HUES48 (cell line): ENCODE results near the gene B3GNT7.
"Not testable (repeated sequence)": the region's sequence is repeated elsewhere in the genome, so short reads cannot be mapped to it uniquely, and the experiment has no call there.

Experiments
- H3K27ac ChIP-seq: one replicate; pipeline ENCODE4 v1.7.0; 2013; ENCODE audit warnings: low read depth, low read length, inconsistent platforms
- H3K27me3 ChIP-seq: 2 replicates; pipeline ENCODE4 v1.6.1; 2013; ENCODE audit warnings: mild to moderate bottlenecking, low read length; ENCODE audit not compliant: control insufficient read depth, insufficient read depth
- H3K36me3 ChIP-seq: 2 replicates; pipeline ENCODE4 v1.6.1; 2013; ENCODE audit warnings: low read length; ENCODE audit not compliant: control insufficient read depth, insufficient read depth
- H3K4me1 ChIP-seq: 2 replicates; pipeline ENCODE4 v1.6.1; 2013; ENCODE audit warnings: mild to moderate bottlenecking, low read length; ENCODE audit not compliant: control insufficient read depth, insufficient read depth
- H3K4me3 ChIP-seq: 2 replicates; pipeline ENCODE4 v1.5.1; 2013; ENCODE audit warnings: mild to moderate bottlenecking, low read depth, low read length
- H3K9ac ChIP-seq: 2 replicates; pipeline ENCODE4 v1.6.1; 2013; ENCODE audit warnings: mild to moderate bottlenecking, low read depth, low read length, moderate library complexity
- H3K9me3 ChIP-seq: 2 replicates; pipeline ENCODE4 v1.6.1; 2013; ENCODE audit warnings: low read length; ENCODE audit not compliant: control insufficient read depth, insufficient read depth

Gene B3GNT7, protein sequence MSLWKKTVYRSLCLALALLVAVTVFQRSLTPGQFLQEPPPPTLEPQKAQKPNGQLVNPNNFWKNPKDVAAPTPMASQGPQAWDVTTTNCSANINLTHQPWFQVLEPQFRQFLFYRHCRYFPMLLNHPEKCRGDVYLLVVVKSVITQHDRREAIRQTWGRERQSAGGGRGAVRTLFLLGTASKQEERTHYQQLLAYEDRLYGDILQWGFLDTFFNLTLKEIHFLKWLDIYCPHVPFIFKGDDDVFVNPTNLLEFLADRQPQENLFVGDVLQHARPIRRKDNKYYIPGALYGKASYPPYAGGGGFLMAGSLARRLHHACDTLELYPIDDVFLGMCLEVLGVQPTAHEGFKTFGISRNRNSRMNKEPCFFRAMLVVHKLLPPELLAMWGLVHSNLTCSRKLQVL

DNA sequence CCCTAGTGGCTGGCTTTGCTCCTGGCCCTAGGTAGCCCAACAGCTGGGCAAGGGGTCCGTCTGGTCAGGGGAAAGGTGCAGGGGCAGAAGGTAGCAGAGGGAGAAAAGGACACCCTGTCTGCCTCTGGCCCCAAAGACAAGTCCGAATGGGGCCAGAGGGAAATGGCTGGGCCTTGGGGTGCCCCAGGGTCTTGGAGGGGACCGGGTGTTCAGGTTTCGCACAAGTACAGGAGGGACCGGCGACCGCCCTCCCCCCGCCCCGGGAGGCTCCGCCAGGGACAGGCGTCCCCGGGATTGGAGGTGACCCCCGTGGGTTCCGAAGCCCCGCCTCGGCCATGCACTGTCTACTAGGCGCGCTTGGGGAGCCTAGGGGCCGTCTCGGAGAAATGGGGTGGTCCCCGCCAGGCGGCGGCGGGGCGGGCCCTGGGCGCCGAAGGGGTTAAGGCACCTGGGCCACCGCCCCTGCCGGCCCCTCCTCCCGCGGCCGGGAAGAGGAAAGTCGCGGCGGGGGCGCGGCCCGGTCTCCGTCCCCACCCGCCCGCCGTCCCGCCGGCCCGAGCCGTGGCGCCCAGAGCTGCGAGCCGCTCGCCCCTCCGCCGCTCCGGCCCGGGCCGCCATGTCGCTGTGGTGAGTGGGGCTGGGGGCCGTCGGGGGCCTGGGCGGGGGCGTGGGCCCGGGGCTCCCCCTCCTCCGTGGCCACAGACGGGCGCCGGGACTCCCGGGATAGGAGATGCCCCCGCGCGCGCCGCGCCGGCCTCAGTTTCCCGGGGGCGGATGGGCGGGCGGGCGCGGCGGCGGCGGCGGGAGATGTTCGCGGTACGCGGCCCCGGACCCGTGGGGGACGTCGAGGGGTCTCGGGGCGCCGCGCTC, at the start of gene B3GNT7:
Gene B3GNT7, plus strand, starts transcription at position 523 of the 870 bp plus-strand sequence. Its CDS starts 94 bp downstream, at position 617.
- Histone ChIP-seq H3K9me3 (no peaks in the 10 kb centered on the region), H3K4me1 (peaks cover 29% of the 10 kb centered on the region), H3K27ac (no peak within 1 kb of the TSS), H3K36me3 (peaks cover 22% of the 10 kb centered on the region), H3K4me3 (peak within 1 kb of the TSS; percentile 72), H3K9ac (peak within 1 kb of the TSS; percentile 12; the same call in 1 of the 2 replicates), H3K27me3 (no peaks in the 10 kb centered on the region)

DNA sequence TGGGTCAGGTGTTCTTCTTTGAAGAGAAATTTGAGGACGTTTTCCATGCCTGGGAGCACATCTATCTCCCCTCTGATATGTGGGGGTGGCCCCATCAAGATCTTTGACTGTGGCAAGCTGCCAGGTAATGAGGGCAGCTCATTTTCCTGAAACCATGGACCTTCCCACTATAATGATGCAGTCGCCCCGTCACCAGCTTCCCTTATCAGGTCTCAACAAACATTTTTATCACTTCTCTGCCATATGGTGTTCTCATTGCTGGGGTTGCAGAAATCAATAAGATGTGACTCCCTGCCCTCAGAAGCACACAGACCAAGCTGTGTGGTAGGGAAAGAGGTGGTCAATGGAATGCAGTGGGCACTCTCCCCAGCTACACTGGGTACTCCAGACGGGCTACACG, 48.4 kb upstream of the B3GNT7 start:
- H3K4me1 ChIP-seq = no peaks in the 10 kb centered on the region
- no peak overlapping the region for H3K4me3 ChIP-seq
- H3K27ac ChIP-seq = no peak overlapping the region
- no peaks in the 10 kb centered on the region for H3K9me3 ChIP-seq
- H3K9ac ChIP-seq = no peak overlapping the region
- no peaks in the 10 kb centered on the region for H3K27me3 ChIP-seq
- no peaks in the 10 kb centered on the region for H3K36me3 ChIP-seq

DNA sequence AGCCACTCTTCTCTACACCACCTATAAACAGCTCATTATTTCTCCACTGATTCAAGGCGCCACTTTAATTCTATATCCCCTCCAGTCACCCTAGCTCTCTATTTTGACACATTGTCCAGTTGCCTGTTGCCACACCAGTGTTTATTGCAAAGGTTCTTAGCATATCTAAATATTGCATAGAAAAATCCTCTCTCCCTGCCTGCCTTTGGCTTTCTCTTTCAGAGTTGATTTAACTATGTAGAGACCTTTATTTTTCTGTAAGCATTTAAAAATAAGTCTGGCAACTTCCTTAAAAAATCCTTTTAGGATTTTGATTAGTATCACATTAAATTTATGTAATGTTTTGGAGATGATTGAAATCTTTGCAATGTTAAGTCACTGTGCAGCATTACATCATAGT, 47.9 kb upstream of the B3GNT7 start:
- Histone ChIP-seq H3K9me3 (no peaks in the 10 kb centered on the region), H3K9ac (no peak overlapping the region), H3K27ac (no peak overlapping the region), H3K36me3 (no peaks in the 10 kb centered on the region), H3K4me3 (no peak overlapping the region), H3K4me1 (no peaks in the 10 kb centered on the region), H3K27me3 (no peaks in the 10 kb centered on the region)

DNA sequence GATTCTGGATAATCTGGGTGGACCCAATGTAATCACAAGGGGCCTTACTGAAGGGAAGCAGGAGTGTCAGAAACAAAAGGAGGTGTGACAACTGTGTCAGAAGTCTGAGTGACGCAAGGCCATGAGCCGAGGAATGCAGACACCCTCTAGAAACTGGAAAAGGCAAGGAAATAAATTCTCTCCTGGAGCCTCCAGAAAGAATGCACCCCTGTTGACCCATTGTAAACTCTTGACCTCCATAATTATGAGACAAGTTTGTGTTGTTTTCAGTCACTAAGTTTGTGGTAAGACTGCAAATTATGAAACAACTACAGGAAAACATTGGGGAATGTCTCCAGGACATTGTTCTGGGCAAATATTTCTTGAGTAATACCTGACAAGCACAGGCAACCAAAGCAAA, 47.3 kb upstream of the B3GNT7 start:
- Histone ChIP-seq H3K4me1 (no peaks in the 10 kb centered on the region), H3K9ac (no peak overlapping the region), H3K4me3 (no peak overlapping the region)

DNA sequence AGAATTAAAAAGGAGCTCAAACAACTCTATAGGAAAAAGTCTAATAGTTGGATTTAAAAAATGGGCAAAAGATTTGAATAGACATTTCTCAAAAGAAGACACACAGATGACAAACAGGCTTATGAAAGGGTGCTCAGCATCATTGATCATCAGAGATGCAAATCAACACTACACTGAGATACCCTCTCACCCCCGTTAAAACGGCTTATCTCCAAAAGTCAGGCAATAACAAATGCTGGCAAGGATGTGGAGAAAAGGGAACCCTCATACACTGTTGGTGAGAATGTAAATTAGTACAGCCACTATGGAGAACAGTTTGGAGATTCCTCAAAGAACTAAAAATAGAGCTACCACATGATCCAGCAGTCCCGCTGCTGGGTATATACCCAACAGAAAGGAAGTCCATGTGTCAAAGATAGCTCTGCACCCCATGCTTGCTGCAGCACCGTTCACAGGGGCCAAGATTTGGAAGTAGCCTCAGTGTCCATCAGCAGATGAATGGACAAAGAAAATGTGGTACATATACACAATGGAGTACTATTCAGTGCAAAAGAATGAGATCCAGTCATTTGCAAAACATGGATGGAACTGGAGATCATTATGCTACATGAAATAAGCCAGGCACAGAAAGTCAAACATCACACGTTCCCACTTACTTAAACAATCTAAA, 46.7 kb upstream of the B3GNT7 start:
- Histone ChIP-seq H3K4me3 (no peak overlapping the region), H3K9me3 (no peaks in the 10 kb centered on the region), H3K4me1 (no peaks in the 10 kb centered on the region), H3K27ac (no peak overlapping the region), H3K27me3 (no peaks in the 10 kb centered on the region), H3K36me3 (no peaks in the 10 kb centered on the region), H3K9ac (no peak overlapping the region)

More for the DNA sequence above, 47.3 kb upstream of the B3GNT7 start:
- H3K27me3 ChIP-seq = no peaks in the 10 kb centered on the region
- H3K36me3 ChIP-seq = no peaks in the 10 kb centered on the region
- no peak overlapping the region for H3K27ac ChIP-seq
- H3K9me3 ChIP-seq = no peaks in the 10 kb centered on the region

DNA sequence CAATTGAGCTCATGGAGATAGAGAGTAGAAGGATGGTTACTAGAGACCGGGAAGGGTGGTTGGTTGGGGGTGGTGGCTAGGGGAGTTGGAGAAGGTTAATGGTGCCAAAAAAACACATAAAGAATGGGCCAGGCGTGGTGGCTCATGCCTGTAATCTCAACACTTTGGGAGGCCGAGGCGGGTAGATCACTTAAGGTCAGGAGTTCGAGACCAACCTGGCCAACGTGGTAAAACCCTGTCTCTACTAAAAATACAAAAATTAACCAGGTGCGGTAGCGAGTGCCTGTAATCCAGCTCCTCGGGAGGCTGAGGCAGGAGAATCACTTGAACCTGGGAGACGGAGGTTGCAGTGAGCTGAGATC, 46.2 kb upstream of the B3GNT7 start:
- H3K4me3 ChIP-seq, H3K27ac ChIP-seq, H3K27me3 ChIP-seq, H3K4me1 ChIP-seq, H3K9me3 ChIP-seq, H3K9ac ChIP-seq, H3K36me3 ChIP-seq: not testable (repeated sequence)

DNA sequence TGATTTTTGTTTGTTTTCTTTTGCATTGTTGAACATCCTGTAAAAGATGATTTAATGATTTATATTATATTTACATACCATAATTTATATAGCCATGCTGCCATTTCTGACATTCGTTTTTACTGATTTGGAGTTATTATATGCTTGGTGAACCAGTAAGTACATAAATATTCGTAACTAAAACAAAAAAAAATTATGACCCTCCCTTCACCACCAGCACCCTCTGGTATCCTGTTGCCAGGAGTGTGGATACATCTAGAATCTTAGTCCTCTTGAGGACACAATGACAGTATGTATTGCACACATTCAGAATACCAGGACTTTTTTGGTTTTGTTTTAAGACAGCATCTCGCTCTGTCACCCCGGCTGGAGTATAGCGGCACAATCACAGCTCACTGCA, 43.9 kb upstream of the B3GNT7 start:
- H3K36me3 ChIP-seq = no peaks in the 10 kb centered on the region
- no peak overlapping the region for H3K9ac ChIP-seq
- H3K4me3 ChIP-seq = no peak overlapping the region
- no peak overlapping the region for H3K27ac ChIP-seq
- peaks cover 11% of the 10 kb centered on the region for H3K4me1 ChIP-seq
- H3K9me3 ChIP-seq = no peaks in the 10 kb centered on the region
- no peaks in the 10 kb centered on the region for H3K27me3 ChIP-seq

DNA sequence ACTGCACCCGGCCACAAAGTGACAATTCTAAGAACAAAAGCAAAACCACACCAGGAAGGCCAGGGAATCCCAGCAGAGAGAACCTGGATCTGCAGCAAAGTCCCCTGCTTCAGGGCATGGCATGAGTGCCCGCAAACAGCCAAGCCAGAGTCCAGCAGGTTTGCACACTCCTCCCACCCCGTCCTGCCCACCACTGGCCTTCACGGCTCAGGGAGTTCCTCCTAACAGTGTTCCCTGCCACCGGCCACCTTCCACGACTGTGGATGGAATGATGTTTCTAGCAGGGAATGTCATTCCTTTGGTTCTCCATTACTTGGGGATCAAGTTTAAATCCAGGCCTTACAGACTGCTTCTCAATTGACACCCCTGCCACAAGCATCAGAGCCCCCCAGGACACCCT, 42.0 kb upstream of the B3GNT7 start:
- peaks cover 11% of the 10 kb centered on the region for H3K4me1 ChIP-seq
- no peak overlapping the region for H3K9ac ChIP-seq
- no peak overlapping the region for H3K4me3 ChIP-seq
- H3K9me3 ChIP-seq = no peaks in the 10 kb centered on the region
- H3K27ac ChIP-seq = no peak overlapping the region
- H3K36me3 ChIP-seq = no peaks in the 10 kb centered on the region
- no peaks in the 10 kb centered on the region for H3K27me3 ChIP-seq

DNA sequence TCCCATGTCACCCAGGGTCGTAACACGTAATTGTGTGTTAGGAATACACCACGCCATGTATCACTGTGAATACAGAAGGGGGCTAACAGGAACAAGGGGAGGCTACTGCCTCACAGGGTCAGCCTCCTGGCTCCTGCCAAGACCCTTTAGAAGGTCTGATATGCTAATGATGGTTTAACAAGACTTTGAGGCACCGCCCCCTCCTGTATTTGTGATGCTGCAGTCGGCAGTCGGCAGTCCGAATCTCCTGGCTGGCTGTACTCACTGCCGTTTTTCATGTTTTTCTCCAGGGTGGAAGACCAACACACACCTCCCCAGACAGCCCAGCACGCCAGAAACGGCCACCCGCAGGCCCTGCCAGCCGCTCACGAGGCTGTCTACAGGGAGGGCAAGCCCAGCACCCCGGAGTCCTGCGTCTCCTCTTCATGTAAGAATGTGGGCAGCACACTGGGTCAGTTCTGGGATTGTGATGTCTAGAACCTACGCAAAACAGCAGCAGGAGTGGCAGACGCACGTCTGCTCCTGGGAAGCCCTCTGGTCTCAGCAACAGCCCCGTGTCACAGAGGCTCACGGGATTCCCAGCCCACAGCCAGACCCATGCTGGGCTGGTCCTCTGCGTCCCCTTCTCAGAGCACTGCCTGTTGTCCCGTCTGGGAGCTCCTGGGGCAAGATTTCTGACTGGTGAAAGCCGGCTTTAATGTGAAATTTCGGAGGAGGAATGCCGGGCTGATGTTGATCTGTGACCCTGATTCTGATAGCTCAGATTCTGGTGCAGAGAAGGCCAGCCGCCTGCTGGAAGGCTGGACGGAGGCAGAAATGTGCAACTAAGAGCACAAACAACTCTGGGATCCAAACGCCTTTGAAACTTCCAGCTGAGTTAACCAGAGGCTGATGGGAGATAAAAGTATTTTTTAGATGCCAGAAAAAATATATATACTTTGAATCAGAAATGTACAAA, 39.7 kb upstream of the B3GNT7 start:
- peak overlapping the region; percentile 59 for H3K27ac ChIP-seq
- no peak overlapping the region for H3K9ac ChIP-seq
- no peak overlapping the region for H3K4me3 ChIP-seq
- H3K27me3 ChIP-seq = no peaks in the 10 kb centered on the region
- no peaks in the 10 kb centered on the region for H3K36me3 ChIP-seq
- H3K4me1 ChIP-seq = peaks cover 18% of the 10 kb centered on the region
- no peaks in the 10 kb centered on the region for H3K9me3 ChIP-seq

DNA sequence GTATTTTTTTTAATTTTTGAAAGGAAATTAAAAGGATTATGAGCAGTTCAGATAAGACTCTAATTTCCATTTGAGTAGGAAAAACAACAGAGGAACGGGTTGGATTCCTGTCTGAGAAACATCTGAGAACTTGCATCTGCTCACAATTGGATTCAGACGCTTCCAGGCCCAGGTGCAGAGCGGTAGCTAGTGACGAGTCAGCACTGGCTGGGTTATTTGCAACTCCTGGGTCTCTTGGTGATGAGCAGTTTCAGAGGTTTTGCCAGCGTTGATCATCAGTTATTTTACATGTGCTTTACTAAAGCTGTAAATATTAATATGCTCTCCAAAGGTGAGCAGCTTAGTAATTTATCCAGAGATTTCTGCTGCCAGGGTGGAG, 39.1 kb upstream of the B3GNT7 start:
- Histone ChIP-seq H3K27me3 (no peaks in the 10 kb centered on the region), H3K9ac (no peak overlapping the region), H3K4me3 (no peak overlapping the region), H3K36me3 (no peaks in the 10 kb centered on the region), H3K27ac (no peak overlapping the region), H3K4me1 (peaks cover 18% of the 10 kb centered on the region), H3K9me3 (no peaks in the 10 kb centered on the region)
